ENCODE measurements around the gene ST13.
"Not testable (repeated sequence)": the region's sequence is repeated elsewhere in the genome, so short reads cannot be mapped to it uniquely, and the experiment has no call there.

ST13 gene

GRCh38 chr22:40878922-40879321 lies 22.5 kb upstream of the ST13 start:
- in situ Hi-C loops (cut with HindIII; ENCODE audit: low sequenced_read_pairs): no loop called here
- TF ChIP-seq CTCF (IDR thresholded peaks at IDR 0.05; ENCODE audit: low read depth, low read length): no peak
- DNase-seq (ENCODE audit: low read depth, low spot score): no peak
- no peak overlapping the region for H3K4me3 ChIP-seq (ENCODE audit: low read depth, low read length)

GRCh38 chr22:40877488-40877887 lies 21.0 kb upstream of the ST13 start:
- in situ Hi-C loops (cut with HindIII; ENCODE audit: low sequenced_read_pairs): no loop called here
- no peak for TF ChIP-seq CTCF (IDR thresholded peaks at IDR 0.05; ENCODE audit: low read depth, low read length)
- H3K4me3 ChIP-seq (ENCODE audit: low read depth, low read length): no peak overlapping the region
- DNase-seq (ENCODE audit: low read depth, low spot score): no peak

GRCh38 chr22:40876907-40877306 lies 20.5 kb upstream of the ST13 start:
- DNase-seq (ENCODE audit: low read depth, low spot score): no peak

GRCh38 chr22:40875111-40875510 lies 18.7 kb upstream of the ST13 start:
- in situ Hi-C loops (cut with HindIII; ENCODE audit: low sequenced_read_pairs): no loop called here
- no peak overlapping the region for H3K4me3 ChIP-seq (ENCODE audit: low read depth, low read length)
- no peak for DNase-seq (ENCODE audit: low read depth, low spot score)
- no peak for TF ChIP-seq CTCF (IDR thresholded peaks at IDR 0.05; ENCODE audit: low read depth, low read length)

More at GRCh38 chr22:40876907-40877306, 20.5 kb upstream of the ST13 start:
- in situ Hi-C loops (cut with HindIII; ENCODE audit: low sequenced_read_pairs): no loop called here
- no peak overlapping the region for H3K4me3 ChIP-seq (ENCODE audit: low read depth, low read length)
- no peak for TF ChIP-seq CTCF (IDR thresholded peaks at IDR 0.05; ENCODE audit: low read depth, low read length)

GRCh38 chr22:40874016-40874415 lies 17.6 kb upstream of the ST13 start:
- H3K4me3 ChIP-seq (ENCODE audit: low read depth, low read length): no peak overlapping the region
- TF ChIP-seq CTCF (IDR thresholded peaks at IDR 0.05; ENCODE audit: low read depth, low read length): no peak
- in situ Hi-C loops (cut with HindIII; ENCODE audit: low sequenced_read_pairs): no loop called here
- no peak for DNase-seq (ENCODE audit: low read depth, low spot score)

GRCh38 chr22:40868379-40868778 lies 11.9 kb upstream of the ST13 start:
- in situ Hi-C loops (cut with HindIII; ENCODE audit: low sequenced_read_pairs); DNase-seq (ENCODE audit: low read depth, low spot score); H3K4me3 ChIP-seq (ENCODE audit: low read depth, low read length): not testable (repeated sequence)

- in situ Hi-C loops (cut with HindIII; ENCODE audit: low sequenced_read_pairs): no loop called here
- no peak for DNase-seq (ENCODE audit: low read depth, low spot score)
- no peak overlapping the region for H3K4me3 ChIP-seq (ENCODE audit: low read depth, low read length)
- TF ChIP-seq CTCF (IDR thresholded peaks at IDR 0.05; ENCODE audit: low read depth, low read length): no peak
Measured at GRCh38 chr22:40867109-40867508, 10.7 kb upstream of the ST13 start.

All from astrocyte of the spinal cord (primary cell).